HepG2 (cell line): ENCODE results near the gene CMKLR1. TPM values are rescaled to one million over a fixed set of nuclear protein-coding genes. Genes with fewer than 3 reads are reported as not detected.

Experiments
- ARNT ChIP-seq: fragments of 450-650 bp; IDR thresholded peaks from 2 replicates; pipeline ENCODE4 v1.6.1; 2017
- ATRX ChIP-seq: sonication (generic); formaldehyde crosslinking; IDR thresholded peaks from 2 replicates; pipeline ENCODE4 v1.4.0; 2020; ENCODE audit warnings: missing genetic modification reagents, borderline replicate concordance
- NFIC ChIP-seq: IDR thresholded peaks from 2 replicates; pipeline ENCODE4 v1.6.1; 2012; ENCODE audit warnings: mild to moderate bottlenecking, low read length, inconsistent platforms
- TRIM24 ChIP-seq: sonication (generic); formaldehyde crosslinking; IDR thresholded peaks from 2 replicates; pipeline ENCODE4 v1.8.0; 2022; ENCODE audit warnings: mild to moderate bottlenecking, missing genetic modification reagents
- ZKSCAN1 ChIP-seq: fragments of 150-350 bp; IDR thresholded peaks from 2 replicates; pipeline ENCODE4 v1.6.1; 2014; ENCODE audit warnings: low read length
- ZNF350 ChIP-seq: sonication (generic); formaldehyde crosslinking; IDR thresholded peaks from 2 replicates; pipeline ENCODE4 v1.4.0; 2020; ENCODE audit warnings: mild to moderate bottlenecking, low read depth, missing genetic modification reagents, borderline replicate concordance
- ZNF629 ChIP-seq: sonication (generic); formaldehyde crosslinking; conservative IDR thresholded peaks from 2 replicates; pipeline ENCODE4 v1.5.0; 2020; ENCODE audit warnings: missing genetic modification reagents
- polyA plus RNA-seq, 8 experiments: library from polyadenylated mRNA; depleted of rRNA in 3 of 8; stranded (reverse) in 7 of 8; unstranded in 1 of 8; fragments of >200 nt; fragmentation: Illumina TruSeq in 4 of 8; extraction: Trizol in 4 of 8; gene quantifications; 2 replicates each; pipeline versions ENCODE4 v1.2.1 to v1.2.3, GENCODE V29; 2011 to 2016; ENCODE audit warnings: low read depth in 4 of 8, missing spikeins in 1 of 8, mixed read lengths in 1 of 8; ENCODE audit not compliant: insufficient read depth in 1 of 8
- total RNA-seq, 5 experiments: library from RNA; depleted of rRNA; stranded (reverse); fragments of >200 nt; fragmentation: Illumina TruSeq; extraction: Trizol; gene quantifications; 2 replicates each; pipeline ENCODE4 v1.2.3, GENCODE V29; 2016; ENCODE audit warnings: low read depth in 1 of 5
- TF ChIP-seq, protein P1 (sequence below): sonication (generic); formaldehyde crosslinking; IDR thresholded peaks from 2 replicates; pipeline ENCODE4 v1.5.1; 2020; ENCODE audit warnings: missing genetic modification reagents, mild to moderate bottlenecking, borderline replicate concordance
- TF ChIP-seq, protein P2 (sequence below): sonication (generic); formaldehyde crosslinking; IDR thresholded peaks from 2 replicates; pipeline ENCODE4 v1.4.0; 2020; ENCODE audit warnings: missing genetic modification reagents
- TF ChIP-seq, protein P3 (sequence below): sonication (generic); formaldehyde crosslinking; IDR thresholded peaks from 2 replicates; pipeline ENCODE4 v1.4.0; 2020; ENCODE audit warnings: missing genetic modification reagents

The CMKLR1 gene
- total and polyA plus RNA-seq, 2 of the 13 experiments (the other 11 are each of a cell fraction or from before 2014, with no cell fraction given), result not detected

DNA sequence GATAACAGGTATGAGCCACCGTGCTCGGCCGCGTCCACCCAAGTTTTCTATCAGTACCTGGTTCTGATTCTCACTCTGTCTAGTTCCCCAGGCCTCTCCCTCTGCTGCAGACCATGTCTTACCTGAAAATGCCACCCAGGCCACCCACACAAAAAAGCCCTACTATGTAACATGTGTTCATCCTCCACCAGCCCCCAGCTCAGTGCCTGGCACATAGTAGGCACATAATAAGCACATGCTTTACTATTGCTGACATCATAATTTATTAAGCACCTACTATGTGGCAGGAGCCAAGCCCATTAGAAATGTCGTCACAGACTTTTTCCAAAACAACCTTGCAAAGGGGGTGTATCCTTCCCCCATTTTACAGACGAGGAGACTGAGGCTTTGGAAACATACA lies 37.8 kb downstream of the CMKLR1 start (continued):
- TF ChIP-seq NFIC (no peak), ZNF629 (0 out of 2 replicates have a peak, but pooled peaks have one; percentile 38), ATRX (CRISPR knock-in tag) (no peak), ZNF350 (CRISPR knock-in tag) (no peak), ARNT (no peak), ZKSCAN1 (peak; percentile 73), TRIM24 (no peak)
- TF ChIP-seq, protein P1, sequence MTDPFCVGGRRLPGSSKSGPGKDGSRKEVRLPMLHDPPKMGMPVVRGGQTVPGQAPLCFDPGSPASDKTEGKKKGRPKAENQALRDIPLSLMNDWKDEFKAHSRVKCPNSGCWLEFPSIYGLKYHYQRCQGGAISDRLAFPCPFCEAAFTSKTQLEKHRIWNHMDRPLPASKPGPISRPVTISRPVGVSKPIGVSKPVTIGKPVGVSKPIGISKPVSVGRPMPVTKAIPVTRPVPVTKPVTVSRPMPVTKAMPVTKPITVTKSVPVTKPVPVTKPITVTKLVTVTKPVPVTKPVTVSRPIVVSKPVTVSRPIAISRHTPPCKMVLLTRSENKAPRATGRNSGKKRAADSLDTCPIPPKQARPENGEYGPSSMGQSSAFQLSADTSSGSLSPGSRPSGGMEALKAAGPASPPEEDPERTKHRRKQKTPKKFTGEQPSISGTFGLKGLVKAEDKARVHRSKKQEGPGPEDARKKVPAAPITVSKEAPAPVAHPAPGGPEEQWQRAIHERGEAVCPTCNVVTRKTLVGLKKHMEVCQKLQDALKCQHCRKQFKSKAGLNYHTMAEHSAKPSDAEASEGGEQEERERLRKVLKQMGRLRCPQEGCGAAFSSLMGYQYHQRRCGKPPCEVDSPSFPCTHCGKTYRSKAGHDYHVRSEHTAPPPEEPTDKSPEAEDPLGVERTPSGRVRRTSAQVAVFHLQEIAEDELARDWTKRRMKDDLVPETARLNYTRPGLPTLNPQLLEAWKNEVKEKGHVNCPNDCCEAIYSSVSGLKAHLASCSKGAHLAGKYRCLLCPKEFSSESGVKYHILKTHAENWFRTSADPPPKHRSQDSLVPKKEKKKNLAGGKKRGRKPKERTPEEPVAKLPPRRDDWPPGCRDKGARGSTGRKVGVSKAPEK, result no peak
- TF ChIP-seq, protein P2, sequence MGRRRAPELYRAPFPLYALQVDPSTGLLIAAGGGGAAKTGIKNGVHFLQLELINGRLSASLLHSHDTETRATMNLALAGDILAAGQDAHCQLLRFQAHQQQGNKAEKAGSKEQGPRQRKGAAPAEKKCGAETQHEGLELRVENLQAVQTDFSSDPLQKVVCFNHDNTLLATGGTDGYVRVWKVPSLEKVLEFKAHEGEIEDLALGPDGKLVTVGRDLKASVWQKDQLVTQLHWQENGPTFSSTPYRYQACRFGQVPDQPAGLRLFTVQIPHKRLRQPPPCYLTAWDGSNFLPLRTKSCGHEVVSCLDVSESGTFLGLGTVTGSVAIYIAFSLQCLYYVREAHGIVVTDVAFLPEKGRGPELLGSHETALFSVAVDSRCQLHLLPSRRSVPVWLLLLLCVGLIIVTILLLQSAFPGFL (CRISPR knock-in tag), result no peak
- TF ChIP-seq, protein P3, sequence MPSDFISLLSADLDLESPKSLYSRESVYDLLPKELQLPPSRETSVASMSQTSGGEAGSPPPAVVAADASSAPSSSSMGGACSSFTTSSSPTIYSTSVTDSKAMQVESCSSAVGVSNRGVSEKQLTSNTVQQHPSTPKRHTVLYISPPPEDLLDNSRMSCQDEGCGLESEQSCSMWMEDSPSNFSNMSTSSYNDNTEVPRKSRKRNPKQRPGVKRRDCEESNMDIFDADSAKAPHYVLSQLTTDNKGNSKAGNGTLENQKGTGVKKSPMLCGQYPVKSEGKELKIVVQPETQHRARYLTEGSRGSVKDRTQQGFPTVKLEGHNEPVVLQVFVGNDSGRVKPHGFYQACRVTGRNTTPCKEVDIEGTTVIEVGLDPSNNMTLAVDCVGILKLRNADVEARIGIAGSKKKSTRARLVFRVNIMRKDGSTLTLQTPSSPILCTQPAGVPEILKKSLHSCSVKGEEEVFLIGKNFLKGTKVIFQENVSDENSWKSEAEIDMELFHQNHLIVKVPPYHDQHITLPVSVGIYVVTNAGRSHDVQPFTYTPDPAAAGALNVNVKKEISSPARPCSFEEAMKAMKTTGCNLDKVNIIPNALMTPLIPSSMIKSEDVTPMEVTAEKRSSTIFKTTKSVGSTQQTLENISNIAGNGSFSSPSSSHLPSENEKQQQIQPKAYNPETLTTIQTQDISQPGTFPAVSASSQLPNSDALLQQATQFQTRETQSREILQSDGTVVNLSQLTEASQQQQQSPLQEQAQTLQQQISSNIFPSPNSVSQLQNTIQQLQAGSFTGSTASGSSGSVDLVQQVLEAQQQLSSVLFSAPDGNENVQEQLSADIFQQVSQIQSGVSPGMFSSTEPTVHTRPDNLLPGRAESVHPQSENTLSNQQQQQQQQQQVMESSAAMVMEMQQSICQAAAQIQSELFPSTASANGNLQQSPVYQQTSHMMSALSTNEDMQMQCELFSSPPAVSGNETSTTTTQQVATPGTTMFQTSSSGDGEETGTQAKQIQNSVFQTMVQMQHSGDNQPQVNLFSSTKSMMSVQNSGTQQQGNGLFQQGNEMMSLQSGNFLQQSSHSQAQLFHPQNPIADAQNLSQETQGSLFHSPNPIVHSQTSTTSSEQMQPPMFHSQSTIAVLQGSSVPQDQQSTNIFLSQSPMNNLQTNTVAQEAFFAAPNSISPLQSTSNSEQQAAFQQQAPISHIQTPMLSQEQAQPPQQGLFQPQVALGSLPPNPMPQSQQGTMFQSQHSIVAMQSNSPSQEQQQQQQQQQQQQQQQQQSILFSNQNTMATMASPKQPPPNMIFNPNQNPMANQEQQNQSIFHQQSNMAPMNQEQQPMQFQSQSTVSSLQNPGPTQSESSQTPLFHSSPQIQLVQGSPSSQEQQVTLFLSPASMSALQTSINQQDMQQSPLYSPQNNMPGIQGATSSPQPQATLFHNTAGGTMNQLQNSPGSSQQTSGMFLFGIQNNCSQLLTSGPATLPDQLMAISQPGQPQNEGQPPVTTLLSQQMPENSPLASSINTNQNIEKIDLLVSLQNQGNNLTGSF, result no peak
- TF ChIP-seq, all 625 proteins: peak for 3
